Retinal pigment epithelial cell (primary cell): ENCODE measurements around the gene FAM222A.

Experiments used
- DNase-seq: peaks from one replicate; pipeline ENCODE4 v3.0.0-alpha.2; 2010; ENCODE audit warnings: low read depth
- H3K4me3 ChIP-seq: 2 replicates; pipeline ENCODE4 v1.5.1; 2011; ENCODE audit warnings: mild to moderate bottlenecking, low read length, control low read depth, moderate library complexity
- TF ChIP-seq, protein P1 (sequence below): conservative IDR thresholded peaks from 2 replicates; pipeline ENCODE4 v1.5.1; 2011; ENCODE audit warnings: low read depth, low read length, control low read depth, inconsistent platforms

Gene FAM222A

GRCh38 chr12:109772622-109773321, 59.1 kb downstream of the FAM222A start:
- H3K4me3 ChIP-seq, result no peak overlapping the region
- TF ChIP-seq, protein P1, sequence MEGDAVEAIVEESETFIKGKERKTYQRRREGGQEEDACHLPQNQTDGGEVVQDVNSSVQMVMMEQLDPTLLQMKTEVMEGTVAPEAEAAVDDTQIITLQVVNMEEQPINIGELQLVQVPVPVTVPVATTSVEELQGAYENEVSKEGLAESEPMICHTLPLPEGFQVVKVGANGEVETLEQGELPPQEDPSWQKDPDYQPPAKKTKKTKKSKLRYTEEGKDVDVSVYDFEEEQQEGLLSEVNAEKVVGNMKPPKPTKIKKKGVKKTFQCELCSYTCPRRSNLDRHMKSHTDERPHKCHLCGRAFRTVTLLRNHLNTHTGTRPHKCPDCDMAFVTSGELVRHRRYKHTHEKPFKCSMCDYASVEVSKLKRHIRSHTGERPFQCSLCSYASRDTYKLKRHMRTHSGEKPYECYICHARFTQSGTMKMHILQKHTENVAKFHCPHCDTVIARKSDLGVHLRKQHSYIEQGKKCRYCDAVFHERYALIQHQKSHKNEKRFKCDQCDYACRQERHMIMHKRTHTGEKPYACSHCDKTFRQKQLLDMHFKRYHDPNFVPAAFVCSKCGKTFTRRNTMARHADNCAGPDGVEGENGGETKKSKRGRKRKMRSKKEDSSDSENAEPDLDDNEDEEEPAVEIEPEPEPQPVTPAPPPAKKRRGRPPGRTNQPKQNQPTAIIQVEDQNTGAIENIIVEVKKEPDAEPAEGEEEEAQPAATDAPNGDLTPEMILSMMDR, result no peak
- no peak for DNase-seq

DNA sequence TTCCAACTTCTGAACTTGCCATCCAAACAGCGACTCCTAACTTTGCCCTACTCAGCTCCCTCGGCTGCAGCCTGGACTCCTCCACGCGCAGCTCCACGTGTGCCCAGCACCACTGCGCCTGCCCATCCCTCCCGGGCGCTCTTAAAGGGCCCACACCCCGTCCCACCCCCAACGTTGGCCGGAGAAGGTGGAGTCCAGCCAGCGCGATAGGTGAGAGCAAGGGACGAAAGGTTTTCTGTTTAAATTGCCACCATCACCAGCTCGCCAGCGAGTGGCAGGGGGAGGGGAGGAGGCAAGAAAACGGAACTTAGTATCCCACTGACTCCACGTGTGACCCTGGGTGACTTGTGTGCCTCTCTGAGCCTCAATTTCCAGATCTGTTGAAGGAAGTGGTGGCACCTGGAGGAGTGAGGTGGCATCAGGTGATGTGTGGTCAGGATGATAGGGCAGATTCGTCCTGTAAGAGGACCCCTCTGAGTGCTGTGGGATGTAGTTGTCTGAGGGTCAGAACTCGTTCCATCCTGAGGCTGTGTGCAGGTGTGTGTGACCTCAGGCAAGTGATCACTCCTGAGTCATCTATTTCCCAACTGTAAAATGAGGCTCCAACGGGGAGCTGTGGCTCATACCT, 59.9 kb downstream of the FAM222A start:
- no peak for DNase-seq
- H3K4me3 ChIP-seq, result no peak overlapping the region
- TF ChIP-seq, protein P1, result no peak

DNA sequence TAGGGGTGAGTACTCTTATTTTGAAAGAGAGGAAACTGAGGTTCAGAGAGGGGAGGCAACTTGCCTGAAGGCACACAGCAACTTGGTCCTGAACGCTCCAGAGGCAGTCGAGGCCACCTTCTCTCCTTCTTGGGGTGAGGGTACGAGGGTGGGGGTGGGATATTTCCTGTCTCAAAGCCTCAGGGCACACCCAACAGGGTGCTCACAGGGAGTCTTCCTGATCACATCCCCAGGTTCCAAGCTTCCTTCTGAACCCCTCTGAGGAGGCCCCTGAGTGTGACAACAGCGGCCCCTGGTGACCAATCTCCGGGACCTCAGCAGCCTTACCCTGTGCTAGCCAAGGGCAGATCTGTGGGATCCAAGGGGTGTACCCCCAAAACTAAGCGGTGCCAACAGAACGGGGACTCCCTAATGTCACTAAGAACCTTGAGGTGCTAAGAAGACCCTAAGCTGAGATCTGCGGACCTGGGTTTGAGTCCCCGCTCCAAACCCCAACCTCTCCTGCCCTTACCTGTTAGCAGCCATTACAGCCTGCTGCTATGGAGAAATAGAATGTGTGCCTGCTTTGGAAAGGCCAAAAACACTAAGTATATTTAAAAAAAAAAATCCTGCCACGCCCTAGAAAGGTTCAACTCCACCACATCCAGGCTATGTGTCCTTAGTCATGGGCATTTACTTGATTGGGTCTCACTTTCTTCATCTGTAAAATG, 61.7 kb downstream of the FAM222A start:
- TF ChIP-seq, protein P1, result peak; percentile 96
- no peak overlapping the region for H3K4me3 ChIP-seq
- peak; percentile 5 for DNase-seq

GRCh38 chr12:109776624-109777023, 63.0 kb downstream of the FAM222A start:
- TF ChIP-seq, protein P1, result no peak
- no peak overlapping the region for H3K4me3 ChIP-seq
- DNase-seq, result no peak

DNA sequence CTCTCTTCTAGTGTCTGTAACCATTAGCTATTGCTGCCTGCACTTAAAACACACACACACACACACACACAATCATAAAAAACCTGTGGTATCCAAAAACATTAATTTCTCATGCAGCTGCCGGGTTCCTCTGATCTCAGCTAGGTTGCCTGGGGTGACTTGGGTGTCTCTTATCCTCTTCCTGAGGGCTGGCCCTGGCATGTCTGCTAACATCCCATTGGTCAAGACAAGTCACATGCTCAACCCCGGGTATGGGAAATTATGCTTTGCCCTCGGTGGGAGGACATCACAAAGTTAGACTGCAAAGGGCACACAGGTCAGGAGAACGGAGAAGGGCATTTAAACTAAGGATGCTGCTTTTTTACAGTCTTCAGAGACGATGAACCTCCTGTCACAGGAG, 63.9 kb downstream of the FAM222A start:
- TF ChIP-seq, protein P1, result no peak
- no peak overlapping the region for H3K4me3 ChIP-seq
- DNase-seq, result no peak

DNA sequence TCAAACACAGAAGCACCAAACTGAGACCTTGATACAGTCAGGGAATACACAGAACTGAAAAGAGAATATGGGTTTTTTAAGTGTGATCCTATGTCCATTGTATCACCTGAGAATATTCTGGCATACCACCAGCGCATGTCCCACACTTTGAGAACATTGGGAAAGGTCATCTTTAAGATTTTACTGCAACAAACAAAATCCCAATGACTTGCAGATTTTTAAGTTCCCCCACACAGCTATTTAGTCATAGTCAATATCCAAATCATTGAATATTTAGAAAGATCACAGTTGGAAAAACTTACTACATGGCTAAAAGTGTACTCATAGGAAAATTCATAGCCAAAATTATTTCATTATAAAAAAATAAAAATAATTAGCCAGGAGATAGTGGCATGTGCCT, 65.1 kb downstream of the FAM222A start:
- TF ChIP-seq, protein P1, result no peak
- no peak for DNase-seq
- H3K4me3 ChIP-seq, result no peak overlapping the region
